Breast epithelium (tissue), 4 donors: ENCODE measurements around the gene DHH. TPM values are rescaled to one million over a fixed set of nuclear protein-coding genes. Genes with fewer than 3 reads are reported as not detected.

Source experiments
- DNase-seq, 2 donors: peaks; one replicate each; pipeline ENCODE4 v3.0.0-alpha.2; 2019; ENCODE audit warnings: low spot score in 2 of 2
- H3K27ac ChIP-seq, 2 donors: fragments of 200-600 bp; sonication (generic) in 1 of 2; one replicate each; pipeline ENCODE4 v1.5.1; 2016 to 2019; ENCODE audit warnings: mild to moderate bottlenecking in 1 of 2
- H3K27me3 ChIP-seq, 2 donors: fragments of 200-600 bp; sonication (generic) in 1 of 2; one replicate each; pipeline versions ENCODE4 v1.5.1 to v1.6.0; 2017 to 2019; ENCODE audit warnings: control low read depth in 1 of 2, mild to moderate bottlenecking in 1 of 2
- H3K36me3 ChIP-seq: fragments of 200-600 bp; one replicate; pipeline ENCODE4 v1.5.1; 2019
- H3K4me1 ChIP-seq, 2 donors: fragments of 200-600 bp; sonication (generic); one replicate each; pipeline ENCODE4 v1.5.1; 2016 to 2019; ENCODE audit warnings: control low read depth in 1 of 2
- H3K4me3 ChIP-seq, 3 donors: fragments of 200-600 bp; sonication (generic); 1 replicate in 2 of 3; 2 replicates in 1 of 3; pipeline ENCODE4 v1.5.1; 2016 to 2019; ENCODE audit warnings: mild to moderate bottlenecking in 3 of 3, moderate library complexity in 2 of 3
- H3K9me3 ChIP-seq, 2 donors: fragments of 200-600 bp; sonication (generic) in 1 of 2; one replicate each; pipeline ENCODE4 v1.5.1; 2016 to 2019; ENCODE audit warnings: control low read depth in 1 of 2
- POLR2A ChIP-seq: fragments of 450-650 bp; IDR thresholded peaks from one replicate; pipeline ENCODE4 v1.6.1; 2016; ENCODE audit warnings: antibody characterized with exemption, mild to moderate bottlenecking, moderate library complexity
- POLR2AphosphoS5 ChIP-seq, 3 donors: sonication (generic); formaldehyde crosslinking; IDR thresholded peaks; one replicate each; pipeline ENCODE4 v1.6.1; 2017; ENCODE audit warnings: antibody characterized with exemption in 3 of 3
- intact Hi-C: fragments of 100-400 bp; cut with DNase I; formaldehyde crosslinking; loops from one replicate; pipeline ENCODE4 v1.15.1; 2023; ENCODE audit warnings: low total_unique reads
- total RNA-seq, 3 donors: library from RNA; depleted of rRNA; stranded (reverse); fragments of >200 nt; gene quantifications; one replicate each; pipeline ENCODE4 v1.1.0, GENCODE V29; 2016
- TF ChIP-seq, protein P1 (sequence below), 3 donors: fragments of 450-650 bp; IDR thresholded peaks; one replicate each; pipeline ENCODE4 v1.5.1; 2016 to 2017; ENCODE audit warnings: antibody characterized with exemption in 3 of 3, mild to moderate bottlenecking in 3 of 3, moderate library complexity in 3 of 3

Gene DHH
- total RNA-seq, 3 donors from 2014 or later, result 0.29 to 1.6 (median 1.4) TPM

DNA sequence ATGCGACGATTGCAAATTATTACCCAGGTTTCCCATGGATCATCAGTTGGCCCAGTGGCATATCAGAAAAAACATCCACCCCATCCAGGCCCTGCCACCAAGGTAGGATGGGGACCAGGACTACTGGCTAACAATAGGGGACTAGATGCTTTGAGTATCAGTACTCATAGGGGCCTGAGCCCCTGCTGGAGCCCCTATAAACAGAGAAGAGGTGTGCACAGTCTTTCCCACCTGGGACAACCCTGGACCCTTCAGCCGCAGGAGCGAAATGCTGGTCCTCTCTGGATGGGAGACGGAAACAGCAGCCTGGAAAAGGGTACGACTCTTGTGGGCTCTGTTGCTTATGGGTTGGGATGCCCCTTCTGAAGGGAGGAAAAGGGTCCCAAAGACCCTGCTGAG is 5.7 kb downstream of the DHH start:
- Histone ChIP-seq H3K4me1 (peaks cover 10 to 18% of the 10 kb centered on the region in 2 donors), H3K27me3 (peaks cover 7 to 51% of the 10 kb centered on the region in 2 donors), H3K27ac (no peak overlapping the region), H3K9me3 (no peaks in the 10 kb centered on the region), H3K4me3 (no peak overlapping the region), H3K36me3 (no peaks in the 10 kb centered on the region)
- intact Hi-C loops, result no loop called here
- no peak for TF ChIP-seq POLR2AphosphoS5 (IDR thresholded peaks at IDR 0.05)
- TF ChIP-seq, protein P1, sequence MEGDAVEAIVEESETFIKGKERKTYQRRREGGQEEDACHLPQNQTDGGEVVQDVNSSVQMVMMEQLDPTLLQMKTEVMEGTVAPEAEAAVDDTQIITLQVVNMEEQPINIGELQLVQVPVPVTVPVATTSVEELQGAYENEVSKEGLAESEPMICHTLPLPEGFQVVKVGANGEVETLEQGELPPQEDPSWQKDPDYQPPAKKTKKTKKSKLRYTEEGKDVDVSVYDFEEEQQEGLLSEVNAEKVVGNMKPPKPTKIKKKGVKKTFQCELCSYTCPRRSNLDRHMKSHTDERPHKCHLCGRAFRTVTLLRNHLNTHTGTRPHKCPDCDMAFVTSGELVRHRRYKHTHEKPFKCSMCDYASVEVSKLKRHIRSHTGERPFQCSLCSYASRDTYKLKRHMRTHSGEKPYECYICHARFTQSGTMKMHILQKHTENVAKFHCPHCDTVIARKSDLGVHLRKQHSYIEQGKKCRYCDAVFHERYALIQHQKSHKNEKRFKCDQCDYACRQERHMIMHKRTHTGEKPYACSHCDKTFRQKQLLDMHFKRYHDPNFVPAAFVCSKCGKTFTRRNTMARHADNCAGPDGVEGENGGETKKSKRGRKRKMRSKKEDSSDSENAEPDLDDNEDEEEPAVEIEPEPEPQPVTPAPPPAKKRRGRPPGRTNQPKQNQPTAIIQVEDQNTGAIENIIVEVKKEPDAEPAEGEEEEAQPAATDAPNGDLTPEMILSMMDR (IDR thresholded peaks at IDR 0.05), result no peak
- TF ChIP-seq POLR2A, result no peak
- DNase-seq, result no peak

DNA sequence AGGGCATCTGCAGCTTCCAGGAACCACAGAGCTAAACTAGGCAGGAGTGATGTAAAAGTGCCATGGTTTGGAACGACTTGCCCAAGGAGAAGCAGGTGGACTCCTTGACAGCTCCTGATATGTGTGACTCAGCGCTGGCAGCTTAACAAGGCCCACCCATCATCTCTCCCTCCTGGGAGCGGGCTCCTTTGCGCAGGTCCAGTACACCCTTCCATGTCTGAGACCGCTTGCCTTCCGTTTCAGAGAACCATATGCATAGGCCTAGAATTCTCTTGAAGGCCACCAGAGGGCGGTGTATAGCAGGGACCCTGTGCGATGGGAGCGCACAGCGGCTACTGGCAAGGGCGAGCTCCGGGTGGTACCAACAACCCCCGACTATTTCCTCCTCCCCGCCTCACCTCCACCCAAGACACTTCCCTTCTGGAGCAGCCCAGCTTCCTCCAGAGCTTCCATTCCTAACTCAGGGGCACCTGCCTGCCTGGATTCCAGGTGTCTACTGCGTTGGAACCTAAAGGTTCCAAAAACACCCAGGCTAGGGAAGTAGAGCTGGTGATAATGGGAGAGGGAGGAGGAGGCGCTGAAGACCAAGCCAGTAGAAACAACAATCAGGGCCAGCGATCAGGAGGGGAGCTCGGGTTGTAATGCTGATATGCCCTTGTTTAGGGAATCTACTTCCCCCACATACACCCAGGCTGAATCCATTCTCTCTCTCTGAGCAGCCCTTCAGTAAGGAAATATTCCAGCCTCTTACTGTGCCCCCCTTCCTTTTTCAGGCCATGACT is 6.3 kb downstream of the DHH start:
- no peak for DNase-seq
- no peaks in the 10 kb centered on the region for H3K36me3 ChIP-seq
- H3K4me3 ChIP-seq, result peak overlapping the region in 1 of 3 donors; percentile 37
- no peak overlapping the region for H3K27ac ChIP-seq
- no peaks in the 10 kb centered on the region for H3K9me3 ChIP-seq
- TF ChIP-seq, protein P1 (IDR thresholded peaks at IDR 0.05), result peak; percentile 63 to 74 (median 70)
- no peak for TF ChIP-seq POLR2AphosphoS5 (IDR thresholded peaks at IDR 0.05)
- intact Hi-C loops, result no loop called here
- H3K4me1 ChIP-seq, result peaks cover 10 to 16% of the 10 kb centered on the region in 2 donors
- peaks cover 5 to 45% of the 10 kb centered on the region in 2 donors for H3K27me3 ChIP-seq

DNA sequence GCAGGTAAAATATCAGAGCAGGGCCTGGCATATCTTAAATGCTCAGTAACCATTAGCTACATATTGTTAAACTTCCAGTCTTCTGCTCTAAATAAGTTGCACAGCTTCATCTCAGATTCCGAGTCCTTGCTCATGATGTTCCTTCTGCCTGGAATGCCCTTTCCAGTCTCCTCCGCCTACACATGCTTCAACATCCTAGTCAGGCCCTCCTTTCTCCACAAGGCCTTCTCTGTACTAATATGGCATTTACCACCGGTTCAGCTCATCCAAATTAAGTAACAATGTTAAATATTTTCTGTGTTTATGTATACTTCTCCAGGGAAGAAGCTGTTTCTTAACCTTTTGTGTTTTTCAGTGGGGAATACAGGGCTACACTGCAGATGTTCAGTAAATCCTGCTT is 8.5 kb downstream of the DHH start:
- H3K27ac ChIP-seq, result no peak overlapping the region
- TF ChIP-seq, protein P1 (IDR thresholded peaks at IDR 0.05), result no peak
- peaks cover 4 to 24% of the 10 kb centered on the region in 2 donors for H3K27me3 ChIP-seq
- no peak overlapping the region for H3K4me3 ChIP-seq
- H3K4me1 ChIP-seq, result peaks cover 8 to 10% of the 10 kb centered on the region in 2 donors
- no peaks in the 10 kb centered on the region for H3K9me3 ChIP-seq
- intact Hi-C loops, result no loop called here
- no peak for DNase-seq
- H3K36me3 ChIP-seq, result no peaks in the 10 kb centered on the region

DNA sequence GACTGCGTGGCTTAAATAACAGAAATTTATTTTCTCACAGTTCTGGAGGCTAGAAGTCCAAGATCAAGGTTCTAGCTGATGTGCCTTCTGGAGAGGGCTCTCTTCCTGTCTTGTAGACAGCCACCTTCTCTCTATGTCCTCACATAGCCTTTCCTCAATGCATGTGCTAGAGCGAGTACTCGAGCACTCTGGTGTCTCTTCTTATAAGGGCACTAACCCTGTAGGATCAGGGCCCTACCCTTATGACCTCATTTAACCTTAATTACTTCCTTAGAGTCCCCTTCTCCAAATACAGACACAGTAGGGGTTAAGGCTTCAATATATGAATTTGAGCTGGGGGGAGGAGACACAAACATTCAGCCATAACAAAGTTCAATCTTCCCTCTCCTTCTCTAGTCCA is 10.2 kb downstream of the DHH start:
- H3K4me1 ChIP-seq, result peaks cover 0 to 2% of the 10 kb centered on the region in 2 donors
- no peak overlapping the region for H3K4me3 ChIP-seq
- no peak for DNase-seq
- TF ChIP-seq POLR2A (no peak), POLR2AphosphoS5 (IDR thresholded peaks at IDR 0.05) (no peak)
- TF ChIP-seq, protein P1 (IDR thresholded peaks at IDR 0.05), result no peak
- peaks cover 0 to 9% of the 10 kb centered on the region in 2 donors for H3K27me3 ChIP-seq
- intact Hi-C loops, result no loop called here
- no peaks in the 10 kb centered on the region for H3K9me3 ChIP-seq
- no peaks in the 10 kb centered on the region for H3K36me3 ChIP-seq
- H3K27ac ChIP-seq, result no peak overlapping the region

DNA sequence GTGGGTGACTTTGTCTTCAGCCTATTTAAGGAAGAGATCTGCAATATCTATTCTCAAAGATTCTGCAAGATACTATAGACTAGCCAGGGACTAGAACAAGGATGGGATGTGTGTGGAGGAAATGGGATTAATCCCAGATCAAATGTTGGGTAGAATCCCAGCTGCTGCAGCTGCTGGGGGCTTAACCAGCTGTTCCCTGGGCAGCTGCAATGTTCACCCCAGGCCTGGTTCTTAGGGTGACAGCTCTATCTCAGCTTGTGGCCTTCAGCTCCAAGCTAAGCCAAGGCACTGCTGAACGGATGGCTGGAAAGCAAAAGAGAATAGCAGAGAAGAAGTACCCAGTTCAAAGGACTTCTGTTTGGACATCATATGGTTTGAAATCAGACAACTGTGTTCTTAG is 14.8 kb downstream of the DHH start:
- no peak for DNase-seq
- Histone ChIP-seq H3K27ac (no peak overlapping the region), H3K36me3 (no peaks in the 10 kb centered on the region), H3K27me3 (no peaks in the 10 kb centered on the region), H3K4me1 (no peaks in the 10 kb centered on the region), H3K9me3 (no peaks in the 10 kb centered on the region), H3K4me3 (no peak overlapping the region)
- intact Hi-C loops, result no loop called here
- TF ChIP-seq POLR2AphosphoS5 (IDR thresholded peaks at IDR 0.05), result no peak
- no peak for TF ChIP-seq POLR2A
- TF ChIP-seq, protein P1 (IDR thresholded peaks at IDR 0.05), result no peak
